ENCODE data around the gene FAHD2B. TPM values are rescaled to one million over a fixed set of nuclear protein-coding genes. Genes with fewer than 3 reads are reported as not detected.

Gene FAHD2B
- total and polyA plus RNA-seq, 2 of the 13 experiments (the other 11 are each of a cell fraction or from before 2014, with no cell fraction given) = 6.4 to 6.7 TPM

DNA sequence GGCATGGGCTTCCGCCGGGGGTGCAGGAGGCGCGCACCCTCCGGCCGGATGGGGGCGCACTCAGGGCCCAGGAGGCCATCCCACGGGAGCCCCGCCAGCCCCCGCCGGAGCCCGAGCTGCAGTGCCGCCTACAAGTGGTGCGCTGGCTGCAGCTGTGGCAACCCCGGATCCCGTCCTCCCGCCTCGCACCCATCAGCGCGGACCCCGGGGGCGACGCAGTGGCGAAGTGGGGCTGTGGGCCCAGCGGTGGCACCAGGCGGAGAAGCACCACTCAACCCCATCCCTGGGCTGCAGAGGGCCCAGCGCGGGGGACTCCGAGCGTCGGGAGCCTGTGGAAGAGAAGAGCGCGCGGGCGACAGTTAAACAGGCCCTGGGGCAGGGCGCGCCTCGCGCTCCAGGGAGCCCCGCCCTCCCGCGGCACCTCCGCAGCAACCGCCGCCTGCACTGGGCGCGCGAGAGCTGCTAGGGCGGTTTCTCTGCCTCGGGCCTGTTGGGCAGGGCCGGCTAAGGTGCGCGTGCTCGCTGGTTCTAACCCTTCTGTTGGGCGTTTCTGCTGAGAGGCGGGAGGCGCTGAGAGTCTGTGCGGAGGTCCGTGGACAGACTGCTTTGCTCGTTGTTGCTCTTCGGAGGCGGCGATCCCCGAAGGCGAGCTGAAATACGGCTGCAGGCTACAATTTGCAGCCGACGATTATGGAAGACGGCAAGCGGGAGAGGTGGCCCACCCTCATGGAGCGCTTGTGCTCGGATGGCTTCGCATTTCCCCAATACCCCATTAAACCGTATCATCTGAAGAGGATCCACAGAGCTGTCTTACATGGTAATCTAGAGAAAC, 18.6 kb upstream of the FAHD2B start, which contains the start of gene ANKRD36 (continued):
- TF ChIP-seq, protein P1, sequence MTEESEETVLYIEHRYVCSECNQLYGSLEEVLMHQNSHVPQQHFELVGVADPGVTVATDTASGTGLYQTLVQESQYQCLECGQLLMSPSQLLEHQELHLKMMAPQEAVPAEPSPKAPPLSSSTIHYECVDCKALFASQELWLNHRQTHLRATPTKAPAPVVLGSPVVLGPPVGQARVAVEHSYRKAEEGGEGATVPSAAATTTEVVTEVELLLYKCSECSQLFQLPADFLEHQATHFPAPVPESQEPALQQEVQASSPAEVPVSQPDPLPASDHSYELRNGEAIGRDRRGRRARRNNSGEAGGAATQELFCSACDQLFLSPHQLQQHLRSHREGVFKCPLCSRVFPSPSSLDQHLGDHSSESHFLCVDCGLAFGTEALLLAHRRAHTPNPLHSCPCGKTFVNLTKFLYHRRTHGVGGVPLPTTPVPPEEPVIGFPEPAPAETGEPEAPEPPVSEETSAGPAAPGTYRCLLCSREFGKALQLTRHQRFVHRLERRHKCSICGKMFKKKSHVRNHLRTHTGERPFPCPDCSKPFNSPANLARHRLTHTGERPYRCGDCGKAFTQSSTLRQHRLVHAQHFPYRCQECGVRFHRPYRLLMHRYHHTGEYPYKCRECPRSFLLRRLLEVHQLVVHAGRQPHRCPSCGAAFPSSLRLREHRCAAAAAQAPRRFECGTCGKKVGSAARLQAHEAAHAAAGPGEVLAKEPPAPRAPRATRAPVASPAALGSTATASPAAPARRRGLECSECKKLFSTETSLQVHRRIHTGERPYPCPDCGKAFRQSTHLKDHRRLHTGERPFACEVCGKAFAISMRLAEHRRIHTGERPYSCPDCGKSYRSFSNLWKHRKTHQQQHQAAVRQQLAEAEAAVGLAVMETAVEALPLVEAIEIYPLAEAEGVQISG (CRISPR knock-in tag; IDR thresholded peaks at IDR 0.05) = peak; percentile 98
- peak; percentile 54; the same call in 1 of the 2 replicates for TF ChIP-seq HOXA5 (CRISPR knock-in tag; IDR thresholded peaks at IDR 0.05)
- TF ChIP-seq ZMYM4 (CRISPR knock-in tag; IDR thresholded peaks at IDR 0.05) = peak; percentile 96
- peak; percentile 50; the same call in 1 of the 2 replicates for TF ChIP-seq ZFP36L2 (CRISPR knock-in tag; IDR thresholded peaks at IDR 0.05)
- 0 out of 2 replicates have a peak, but pooled peaks have one; percentile 32 for TF ChIP-seq ATF6 (CRISPR knock-in tag; conservative IDR thresholded peaks at IDR 0.05)
- 0 out of 2 replicates have a peak, but pooled peaks have one; percentile 22 for TF ChIP-seq TBX3 (IDR thresholded peaks at IDR 0.05; ENCODE audit: borderline replicate concordance)
- TF ChIP-seq HNRNPLL (IDR thresholded peaks at IDR 0.05; ENCODE audit: low read depth, low read length, poor library complexity, severe bottlenecking) = peak; percentile 89
- TF ChIP-seq, protein P2, sequence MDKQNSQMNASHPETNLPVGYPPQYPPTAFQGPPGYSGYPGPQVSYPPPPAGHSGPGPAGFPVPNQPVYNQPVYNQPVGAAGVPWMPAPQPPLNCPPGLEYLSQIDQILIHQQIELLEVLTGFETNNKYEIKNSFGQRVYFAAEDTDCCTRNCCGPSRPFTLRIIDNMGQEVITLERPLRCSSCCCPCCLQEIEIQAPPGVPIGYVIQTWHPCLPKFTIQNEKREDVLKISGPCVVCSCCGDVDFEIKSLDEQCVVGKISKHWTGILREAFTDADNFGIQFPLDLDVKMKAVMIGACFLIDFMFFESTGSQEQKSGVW (CRISPR knock-in tag; IDR thresholded peaks at IDR 0.05; ENCODE audit: borderline replicate concordance) = peak; percentile 83; the same call in 1 of the 2 replicates
- peak; percentile 86 for TF ChIP-seq SNAPC2 (CRISPR knock-in tag; IDR thresholded peaks at IDR 0.05)
- TF ChIP-seq, protein P3, sequence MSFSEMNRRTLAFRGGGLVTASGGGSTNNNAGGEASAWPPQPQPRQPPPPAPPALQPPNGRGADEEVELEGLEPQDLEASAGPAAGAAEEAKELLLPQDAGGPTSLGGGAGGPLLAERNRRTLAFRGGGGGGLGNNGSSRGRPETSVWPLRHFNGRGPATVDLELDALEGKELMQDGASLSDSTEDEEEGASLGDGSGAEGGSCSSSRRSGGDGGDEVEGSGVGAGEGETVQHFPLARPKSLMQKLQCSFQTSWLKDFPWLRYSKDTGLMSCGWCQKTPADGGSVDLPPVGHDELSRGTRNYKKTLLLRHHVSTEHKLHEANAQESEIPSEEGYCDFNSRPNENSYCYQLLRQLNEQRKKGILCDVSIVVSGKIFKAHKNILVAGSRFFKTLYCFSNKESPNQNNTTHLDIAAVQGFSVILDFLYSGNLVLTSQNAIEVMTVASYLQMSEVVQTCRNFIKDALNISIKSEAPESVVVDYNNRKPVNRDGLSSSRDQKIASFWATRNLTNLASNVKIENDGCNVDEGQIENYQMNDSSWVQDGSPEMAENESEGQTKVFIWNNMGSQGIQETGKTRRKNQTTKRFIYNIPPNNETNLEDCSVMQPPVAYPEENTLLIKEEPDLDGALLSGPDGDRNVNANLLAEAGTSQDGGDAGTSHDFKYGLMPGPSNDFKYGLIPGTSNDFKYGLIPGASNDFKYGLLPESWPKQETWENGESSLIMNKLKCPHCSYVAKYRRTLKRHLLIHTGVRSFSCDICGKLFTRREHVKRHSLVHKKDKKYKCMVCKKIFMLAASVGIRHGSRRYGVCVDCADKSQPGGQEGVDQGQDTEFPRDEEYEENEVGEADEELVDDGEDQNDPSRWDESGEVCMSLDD (CRISPR knock-in tag; IDR thresholded peaks at IDR 0.05; ENCODE audit: borderline replicate concordance) = 0 out of 2 replicates have a peak, but pooled peaks have one; percentile 21
- TF ChIP-seq ZSCAN12 (CRISPR knock-in tag; IDR thresholded peaks at IDR 0.05) = peak; percentile 18; the same call in 1 of the 2 replicates
- TF ChIP-seq POLR2A (IDR thresholded peaks at IDR 0.05; ENCODE audit: insufficient read depth in 1 of 2, low read depth in 2 of 2, low read length in 2 of 2) = peak; percentile 58 to 64; a peak in 3 of 4 replicates
- peak; percentile 75 for TF ChIP-seq ZNF205 (CRISPR knock-in tag; IDR thresholded peaks at IDR 0.05)
- peak; percentile 97 for TF ChIP-seq ZFP90 (CRISPR knock-in tag; IDR thresholded peaks at IDR 0.05; ENCODE audit: borderline replicate concordance)
- peak; percentile 89 for TF ChIP-seq ZSCAN25 (CRISPR knock-in tag; IDR thresholded peaks at IDR 0.05)
- TF ChIP-seq HMG20B (CRISPR knock-in tag; conservative IDR thresholded peaks at IDR 0.05) = 0 out of 2 replicates have a peak, but pooled peaks have one; percentile 22
- peak; percentile 39; the same call in 1 of the 2 replicates for TF ChIP-seq KLF13 (CRISPR knock-in tag; IDR thresholded peaks at IDR 0.05)
- peak; percentile 87; the same call in 1 of the 2 replicates for TF ChIP-seq PAX8 (CRISPR knock-in tag; IDR thresholded peaks at IDR 0.05; ENCODE audit: borderline replicate concordance)
- peak; percentile 23; the same call in 1 of the 2 replicates for TF ChIP-seq SRY (CRISPR knock-in tag; IDR thresholded peaks at IDR 0.05)
- TF ChIP-seq ETV6 (CRISPR knock-in tag; conservative IDR thresholded peaks at IDR 0.05) = peak; percentile 78
- 0 out of 2 replicates have a peak, but pooled peaks have one; percentile 8 for TF ChIP-seq ZBTB21 (CRISPR knock-in tag; IDR thresholded peaks at IDR 0.05)

Data from HepG2 (cell line).